Gastroesophageal sphincter (tissue), 4 donors: ENCODE data around the gene DHRS4L2. TPM values are rescaled to one million over a fixed set of nuclear protein-coding genes. Genes with fewer than 3 reads are reported as not detected.
"Not testable (repeated sequence)": the region's sequence is repeated elsewhere in the genome, so short reads cannot be mapped to it uniquely, and the experiment has no call there.

Experiments
- ATAC-seq: fragments of 150-250 bp; one replicate; pipeline ENCODE4 v1.9.1; 2016; ENCODE audit warnings: mild to moderate bottlenecking, moderate library complexity
- H3K27ac ChIP-seq, 4 donors: fragments of 200-600 bp; sonication (generic) in 3 of 4; 1 replicate in 3 of 4; 2 replicates in 1 of 4; pipeline ENCODE4 v1.5.1; 2016 to 2019
- H3K27me3 ChIP-seq: fragments of 200-600 bp; sonication (generic); one replicate; pipeline ENCODE4 v1.5.1; 2019
- H3K36me3 ChIP-seq, 2 donors: fragments of 200-600 bp; sonication (generic); one replicate each; pipeline ENCODE4 v1.5.1; 2019; ENCODE audit warnings: control low read depth in 1 of 2
- H3K4me1 ChIP-seq, 3 donors: fragments of 200-600 bp; sonication (generic); 1 replicate in 2 of 3; 2 replicates in 1 of 3; pipeline ENCODE4 v1.5.1; 2016 to 2019; ENCODE audit warnings: control low read depth in 2 of 3
- H3K4me3 ChIP-seq, 2 donors: fragments of 200-600 bp; sonication (generic); one replicate each; pipeline ENCODE4 v1.5.1; 2019; ENCODE audit warnings: mild to moderate bottlenecking in 1 of 2, moderate library complexity in 1 of 2
- H3K9me3 ChIP-seq, 3 donors: fragments of 200-600 bp; sonication (generic); one replicate each; pipeline ENCODE4 v1.5.1; 2017 to 2019; ENCODE audit warnings: control low read depth in 2 of 3
- CTCF ChIP-seq, 4 experiments: fragments of 200-600 bp in 2 of 4; fragments of 450-650 bp in 2 of 4; sonication (generic) in 1 of 4; IDR thresholded peaks; one replicate each; pipeline ENCODE4 v1.5.1; 2017 to 2019; ENCODE audit warnings: antibody characterized with exemption in 4 of 4, mild to moderate bottlenecking in 2 of 4, moderate library complexity in 2 of 4
- EP300 ChIP-seq: sonication (generic); formaldehyde crosslinking; IDR thresholded peaks from one replicate; pipeline ENCODE4 v1.6.1; 2017; ENCODE audit warnings: antibody characterized with exemption, mild to moderate bottlenecking
- POLR2A ChIP-seq, 2 donors: fragments of 450-650 bp; IDR thresholded peaks; one replicate each; pipeline ENCODE4 v1.6.1; 2017; ENCODE audit warnings: antibody characterized with exemption in 2 of 2, mild to moderate bottlenecking in 2 of 2, moderate library complexity in 1 of 2
- POLR2AphosphoS5 ChIP-seq: sonication (generic); formaldehyde crosslinking; IDR thresholded peaks from one replicate; pipeline ENCODE4 v1.6.1; 2017; ENCODE audit warnings: antibody characterized with exemption
- WGBS, 2 donors: methylation state at CpG; one replicate each; pipeline ENCODE4 v1.1.5; 2018; ENCODE audit warnings: low coverage in 1 of 2; 5-methylcytosine and 5-hydroxymethylcytosine counted together
- total RNA-seq, 4 donors: library from RNA; depleted of rRNA; stranded (reverse); fragments of >200 nt; gene quantifications; one replicate each; pipeline ENCODE4 v1.1.0, GENCODE V29; 2016

The DHRS4L2 gene
- total RNA-seq, 4 donors from 2014 or later, result 5.9 to 25.3 (median 16.7) TPM

GRCh38 chr14:24038686-24039085, 50.0 kb downstream of the DHRS4L2 start:
- Histone ChIP-seq H3K27ac (no peak overlapping the region), H3K9me3 (no peaks in the 10 kb centered on the region), H3K4me3 (no peak overlapping the region), H3K27me3 (no peaks in the 10 kb centered on the region), H3K4me1 (peaks cover 0 to 19% (median 0%) of the 10 kb centered on the region in 3 donors), H3K36me3 (no peaks in the 10 kb centered on the region)
- ATAC-seq, result no peak
- WGBS, 2 donors, result 90% methylated on average over 1 to 2 of the region's 2 CpGs
- no peak for TF ChIP-seq CTCF (IDR thresholded peaks at IDR 0.05)
- no peak for TF ChIP-seq POLR2AphosphoS5
- no peak for TF ChIP-seq EP300
- TF ChIP-seq POLR2A (IDR thresholded peaks at IDR 0.05), result no peak

- TF ChIP-seq EP300 (no peak), POLR2AphosphoS5 (no peak), POLR2A (IDR thresholded peaks at IDR 0.05) (no peak), CTCF (IDR thresholded peaks at IDR 0.05) (no peak)
- no peak for ATAC-seq
- H3K27me3 ChIP-seq, result no peaks in the 10 kb centered on the region
- H3K9me3 ChIP-seq, result no peaks in the 10 kb centered on the region
- H3K4me1 ChIP-seq, result peaks cover 0 to 17% (median 0%) of the 10 kb centered on the region in 3 donors
- 35 to 55% methylated on average over 2 of the region's 2 CpGs for WGBS, 2 donors
- H3K27ac ChIP-seq, result no peak overlapping the region
- no peak overlapping the region for H3K4me3 ChIP-seq
- H3K36me3 ChIP-seq, result no peaks in the 10 kb centered on the region
Observed at GRCh38 chr14:24040692-24041091, 52.0 kb downstream of the DHRS4L2 start.

GRCh38 chr14:24042746-24043145, 54.0 kb downstream of the DHRS4L2 start:
- no peak for ATAC-seq
- 17 to 46% methylated on average over 4 to 5 of the region's 5 CpGs for WGBS, 2 donors
- Histone ChIP-seq H3K36me3 (no peaks in the 10 kb centered on the region), H3K27me3 (no peaks in the 10 kb centered on the region), H3K27ac (no peak overlapping the region), H3K4me3 (no peak overlapping the region), H3K9me3 (no peaks in the 10 kb centered on the region), H3K4me1 (no peaks in the 10 kb centered on the region)
- TF ChIP-seq POLR2AphosphoS5 (no peak), EP300 (no peak), CTCF (IDR thresholded peaks at IDR 0.05) (no peak), POLR2A (IDR thresholded peaks at IDR 0.05) (no peak)

- WGBS, 2 donors, result no CpG with 5 or more reads among the region's 2 CpGs
- H3K36me3 ChIP-seq, result not testable (repeated sequence)
Observed at GRCh38 chr14:24049002-24049401, 60.3 kb downstream of the DHRS4L2 start.

GRCh38 chr14:24050753-24051152, 62.0 kb downstream of the DHRS4L2 start:
- H3K36me3 ChIP-seq, H3K9me3 ChIP-seq, ATAC-seq, H3K4me3 ChIP-seq, H3K27ac ChIP-seq: not testable (repeated sequence)
- 86 to 89% methylated on average over 5 to 6 of the region's 8 CpGs for WGBS, 2 donors
- H3K4me1 ChIP-seq, result peaks cover 2 to 21% (median 8%) of the 10 kb centered on the region in 3 donors
- H3K27me3 ChIP-seq, result peaks cover 23% of the 10 kb centered on the region

More at GRCh38 chr14:24049002-24049401, 60.3 kb downstream of the DHRS4L2 start:
- peaks cover 2 to 21% (median 8%) of the 10 kb centered on the region in 3 donors for H3K4me1 ChIP-seq
- H3K27ac ChIP-seq, H3K4me3 ChIP-seq, ATAC-seq, H3K9me3 ChIP-seq, H3K27me3 ChIP-seq: not testable (repeated sequence)

- TF ChIP-seq EP300 (no peak), POLR2AphosphoS5 (no peak), CTCF (IDR thresholded peaks at IDR 0.05) (no peak)
- H3K36me3 ChIP-seq, result no peaks in the 10 kb centered on the region
- peak overlapping the region; percentile 38 to 66 for H3K4me3 ChIP-seq
- H3K27me3 ChIP-seq, result peaks cover 28% of the 10 kb centered on the region
- WGBS, 2 donors, result 75% methylated on average over 6 of the region's 20 CpGs; no CpG with 5 or more reads in 1 of the 2 donors
- no peaks in the 10 kb centered on the region for H3K9me3 ChIP-seq
- H3K27ac ChIP-seq, result peak overlapping the region in 3 of 4 donors; percentile 48 to 73 (median 53)
- no peak for ATAC-seq
- peaks cover 2 to 21% (median 8%) of the 10 kb centered on the region in 3 donors for H3K4me1 ChIP-seq
Observed at GRCh38 chr14:24051176-24051788, 62.6 kb downstream of the DHRS4L2 start.
